ENCODE data around the gene NINJ1. TPM values are rescaled to one million over a fixed set of nuclear protein-coding genes. Genes with fewer than 3 reads are reported as not detected.

NINJ1 gene
- total RNA-seq, 1 experiment from 2014 or later = 26.7 TPM

- intact Hi-C loops (cut with micrococcal nuclease; ENCODE audit: unreplicated experiment) (loop anchor here (2.0 to 10.0 kb wide), 2 partner anchors 143 to 403 kb away; no protein-coding TSS in a partner anchor), in situ Hi-C loops (cut with HindIII; ENCODE audit: low pct_unique_long_range_greater_than_20kb, low sequenced_read_pairs) (no loop called here)
- ChIA-PET POLR2A (no interaction called here), CTCF (no interaction called here)
- H3K4me1 ChIP-seq (ENCODE audit: control insufficient read depth, insufficient read depth, low read length) = no peaks in the 10 kb centered on the region
- no TSS peak for BruUV-seq (replicated peaks)
- no peak for ATAC-seq
- no peaks in the 10 kb centered on the region for H3K27me3 ChIP-seq (ENCODE audit: control insufficient read depth, insufficient read depth, low read length)
- TF ChIP-seq TCF7L2 (IDR thresholded peaks at IDR 0.05; ENCODE audit: low read depth, low read length) (no peak), POLR2AphosphoS5 (IDR thresholded peaks at IDR 0.05; ENCODE audit: low read depth, low read length) (no peak), SIN3A (IDR thresholded peaks at IDR 0.05; ENCODE audit: borderline replicate concordance, insufficient read depth, low read depth, low read length) (no peak), REST (IDR thresholded peaks at IDR 0.05; ENCODE audit: insufficient read depth in 1 of 2, low read depth in 2 of 2, low read length in 1 of 2) (no peak)
- TF ChIP-seq, protein P1, sequence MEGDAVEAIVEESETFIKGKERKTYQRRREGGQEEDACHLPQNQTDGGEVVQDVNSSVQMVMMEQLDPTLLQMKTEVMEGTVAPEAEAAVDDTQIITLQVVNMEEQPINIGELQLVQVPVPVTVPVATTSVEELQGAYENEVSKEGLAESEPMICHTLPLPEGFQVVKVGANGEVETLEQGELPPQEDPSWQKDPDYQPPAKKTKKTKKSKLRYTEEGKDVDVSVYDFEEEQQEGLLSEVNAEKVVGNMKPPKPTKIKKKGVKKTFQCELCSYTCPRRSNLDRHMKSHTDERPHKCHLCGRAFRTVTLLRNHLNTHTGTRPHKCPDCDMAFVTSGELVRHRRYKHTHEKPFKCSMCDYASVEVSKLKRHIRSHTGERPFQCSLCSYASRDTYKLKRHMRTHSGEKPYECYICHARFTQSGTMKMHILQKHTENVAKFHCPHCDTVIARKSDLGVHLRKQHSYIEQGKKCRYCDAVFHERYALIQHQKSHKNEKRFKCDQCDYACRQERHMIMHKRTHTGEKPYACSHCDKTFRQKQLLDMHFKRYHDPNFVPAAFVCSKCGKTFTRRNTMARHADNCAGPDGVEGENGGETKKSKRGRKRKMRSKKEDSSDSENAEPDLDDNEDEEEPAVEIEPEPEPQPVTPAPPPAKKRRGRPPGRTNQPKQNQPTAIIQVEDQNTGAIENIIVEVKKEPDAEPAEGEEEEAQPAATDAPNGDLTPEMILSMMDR (IDR thresholded peaks at IDR 0.05) = no peak
- no peaks in the 10 kb centered on the region for H3K36me3 ChIP-seq (ENCODE audit: control insufficient read depth, insufficient read depth, low read length)
- no peak for DNase-seq (ENCODE audit: low read depth, low spot score)
- no peaks in the 10 kb centered on the region for H3K9me3 ChIP-seq (ENCODE audit: control insufficient read depth, insufficient read depth, low read depth, low read length)
- no peak overlapping the region for H3K4me3 ChIP-seq (ENCODE audit: low read depth in 2 of 2, low read length in 2 of 2)
- H3K27ac ChIP-seq (ENCODE audit: low read length) = no peak overlapping the region
Observed at GRCh38 chr9:93161786-93162562, 27.9 kb upstream of the NINJ1 start.

DNA sequence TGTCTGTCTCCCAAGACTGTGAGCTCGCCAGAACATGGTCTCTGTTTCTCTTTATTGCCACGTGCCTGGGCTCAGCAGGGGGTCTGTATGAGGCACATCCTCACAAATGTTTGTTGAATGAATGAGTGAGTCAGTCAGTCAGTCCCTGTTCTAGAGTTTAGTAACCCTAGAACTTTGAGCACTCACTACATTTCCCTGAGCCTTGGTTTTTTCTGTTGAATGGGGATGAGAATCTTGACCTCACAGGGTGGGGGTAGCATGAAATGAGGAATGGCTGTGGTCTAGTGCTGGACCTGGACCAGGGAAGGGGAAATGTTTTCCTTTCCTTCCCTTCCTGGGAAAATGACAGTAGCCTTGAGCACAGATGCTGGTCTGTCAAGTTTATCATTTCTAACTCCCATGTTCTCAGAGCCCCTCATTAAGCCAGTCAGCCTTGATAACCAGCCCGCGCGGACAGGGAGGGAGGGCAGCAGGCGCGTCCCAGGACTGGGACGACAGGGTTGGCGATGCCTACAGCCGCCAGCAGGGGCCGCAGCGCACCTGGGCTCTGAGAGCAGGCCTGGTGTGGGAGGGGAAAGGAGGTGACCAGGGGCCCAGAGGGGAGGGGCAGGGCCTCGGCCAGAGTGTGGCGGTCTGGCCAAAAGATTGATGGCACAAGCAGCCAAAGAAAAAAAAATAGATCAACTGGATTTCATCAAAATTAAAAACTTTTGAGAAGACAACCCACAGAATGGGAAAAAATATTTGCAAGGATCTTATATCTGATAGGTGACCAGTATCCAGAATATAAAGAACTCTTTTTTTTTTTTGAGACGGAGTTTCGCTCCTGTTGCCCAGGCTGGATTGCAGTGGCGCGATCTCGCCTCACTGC lies 25.8 kb upstream of the NINJ1 start:
- Histone ChIP-seq H3K27me3 (ENCODE audit: control insufficient read depth, insufficient read depth, low read length) (no peaks in the 10 kb centered on the region), H3K9me3 (ENCODE audit: control insufficient read depth, insufficient read depth, low read depth, low read length) (no peaks in the 10 kb centered on the region), H3K4me3 (ENCODE audit: low read depth in 2 of 2, low read length in 2 of 2) (no peak overlapping the region; a peak in 1 of 4 replicates), H3K36me3 (ENCODE audit: control insufficient read depth, insufficient read depth, low read length) (no peaks in the 10 kb centered on the region), H3K27ac (ENCODE audit: low read length) (no peak overlapping the region), H3K4me1 (ENCODE audit: control insufficient read depth, insufficient read depth, low read length) (no peaks in the 10 kb centered on the region)
- CTCF ChIA-PET = no interaction called here
- in situ Hi-C loops (cut with HindIII; ENCODE audit: low pct_unique_long_range_greater_than_20kb, low sequenced_read_pairs) = no loop called here
- DNase-seq (ENCODE audit: low read depth, low spot score) = no peak
- ATAC-seq = peak; percentile 99
- intact Hi-C loops (cut with micrococcal nuclease; ENCODE audit: unreplicated experiment) = loop anchor here (2.0 to 10.0 kb wide), 2 partner anchors 145 to 405 kb away; no protein-coding TSS in a partner anchor
- no TSS peak for BruUV-seq (replicated peaks)
- TF ChIP-seq, protein P1 (IDR thresholded peaks at IDR 0.05) = peak; percentile 96
- no peak for TF ChIP-seq TCF7L2 (IDR thresholded peaks at IDR 0.05; ENCODE audit: low read depth, low read length)
- POLR2A ChIA-PET = no interaction called here
